ENCODE results near the gene EYS.
"Not testable (repeated sequence)": the region's sequence is repeated elsewhere in the genome, so short reads cannot be mapped to it uniquely, and the experiment has no call there.

Gene EYS

DNA sequence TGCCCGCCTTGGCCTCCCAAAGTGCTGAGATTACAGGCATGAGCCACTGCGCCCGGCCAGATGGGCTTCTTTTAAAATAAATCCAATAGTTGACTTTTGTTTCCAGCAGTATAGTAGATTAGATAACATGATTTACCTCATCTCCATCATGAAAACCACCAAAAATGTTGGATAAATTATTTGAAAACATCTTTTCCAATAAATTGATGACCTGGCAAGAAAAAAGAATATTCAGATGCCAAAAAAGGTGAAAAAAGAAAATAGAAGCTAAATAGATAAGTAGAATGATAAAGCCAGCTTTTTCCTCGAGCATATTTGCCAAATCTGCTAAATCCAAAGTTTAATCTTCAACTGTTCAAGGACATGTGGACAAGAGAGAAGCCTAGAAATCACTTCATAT is 1962.2 kb downstream of the EYS start:
- DNase-seq: no peak

DNA sequence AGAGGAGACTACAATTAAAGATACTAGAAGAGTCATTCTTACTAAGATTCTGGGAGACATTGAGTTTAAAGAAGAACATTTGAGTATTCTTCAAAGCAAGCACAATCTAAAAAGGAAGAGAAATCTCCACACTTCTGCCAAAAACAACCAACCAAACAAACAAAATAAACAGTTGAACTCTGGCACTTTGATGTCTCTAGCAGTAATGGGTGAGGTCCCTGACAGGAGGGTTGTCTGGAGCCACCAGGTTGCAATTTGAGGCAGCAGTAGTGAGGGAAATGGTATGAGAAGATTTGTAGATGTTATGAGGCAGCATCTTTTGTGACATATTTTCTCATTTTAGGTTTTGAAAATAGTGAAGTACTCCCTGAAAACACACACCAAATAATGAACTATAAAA is 1963.3 kb downstream of the EYS start:
- no peak for DNase-seq

- DNase-seq: no peak
Measured at GRCh38 chr6:63742060-63742459, 1965.0 kb downstream of the EYS start.

GRCh38 chr6:63740709-63741108 is 1966.3 kb downstream of the EYS start:
- no peak for DNase-seq

GRCh38 chr6:63739094-63739687 is 1967.8 kb downstream of the EYS start:
- no peak for DNase-seq

DNA sequence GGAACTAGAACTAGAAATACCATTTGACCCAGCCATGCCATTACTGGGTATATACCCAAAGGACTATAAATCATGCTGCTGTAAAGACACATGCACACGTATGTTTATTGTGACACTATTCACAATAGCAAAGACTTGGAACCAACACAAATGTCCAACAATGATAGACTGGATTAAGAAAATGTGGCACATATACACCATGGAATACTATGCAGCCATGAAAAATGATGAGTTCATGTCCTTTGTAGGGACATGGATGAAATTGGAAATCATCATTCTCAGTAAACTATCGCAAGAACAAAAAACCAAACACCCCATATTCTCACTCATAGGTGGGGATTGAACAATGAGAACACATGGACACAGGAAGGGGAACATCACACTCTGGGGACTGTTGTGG is 1968.8 kb downstream of the EYS start:
- DNase-seq: not testable (repeated sequence)

DNA sequence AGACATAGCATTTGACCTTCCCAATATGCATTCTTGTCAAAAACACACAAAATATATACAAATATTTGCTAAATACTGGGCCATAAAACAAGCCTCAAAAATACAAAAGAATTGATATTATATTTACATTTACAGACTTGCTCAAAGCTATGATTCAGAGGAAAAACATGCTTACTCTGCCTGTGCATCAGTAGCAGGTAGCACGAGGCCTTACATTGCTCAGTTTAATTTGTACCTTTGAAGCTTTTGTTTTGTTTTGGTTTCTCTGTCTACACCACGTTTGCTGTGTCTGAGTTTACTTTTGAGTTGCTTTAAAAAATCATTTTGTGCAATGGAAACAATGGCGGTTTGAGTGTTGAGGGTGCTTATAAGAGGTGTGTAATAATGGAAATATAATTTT is 1972.1 kb downstream of the EYS start:
- no peak for DNase-seq

DNA sequence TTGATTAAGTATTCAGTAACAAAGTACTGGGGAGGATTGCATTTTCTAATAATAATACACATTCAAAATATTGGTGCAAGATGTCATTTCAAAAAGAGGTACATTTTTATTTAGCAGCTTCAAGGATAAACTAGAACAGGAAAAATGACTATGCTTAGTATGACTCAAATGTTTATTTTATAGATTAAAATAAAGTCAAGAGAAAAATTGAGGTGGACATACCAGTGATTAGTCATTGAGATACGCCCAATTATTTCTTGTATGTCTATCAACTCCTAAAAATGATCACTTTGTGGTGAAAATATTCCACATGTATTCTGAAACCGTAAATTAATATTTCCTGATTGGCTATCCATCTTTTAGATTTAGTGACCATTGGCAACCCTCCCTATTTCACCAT is 1974.7 kb downstream of the EYS start:
- DNase-seq: no peak

GRCh38 chr6:63731930-63732329 is 1975.1 kb downstream of the EYS start:
- DNase-seq: no peak

GRCh38 chr6:63730311-63730710 is 1976.7 kb downstream of the EYS start:
- DNase-seq: no peak

DNA sequence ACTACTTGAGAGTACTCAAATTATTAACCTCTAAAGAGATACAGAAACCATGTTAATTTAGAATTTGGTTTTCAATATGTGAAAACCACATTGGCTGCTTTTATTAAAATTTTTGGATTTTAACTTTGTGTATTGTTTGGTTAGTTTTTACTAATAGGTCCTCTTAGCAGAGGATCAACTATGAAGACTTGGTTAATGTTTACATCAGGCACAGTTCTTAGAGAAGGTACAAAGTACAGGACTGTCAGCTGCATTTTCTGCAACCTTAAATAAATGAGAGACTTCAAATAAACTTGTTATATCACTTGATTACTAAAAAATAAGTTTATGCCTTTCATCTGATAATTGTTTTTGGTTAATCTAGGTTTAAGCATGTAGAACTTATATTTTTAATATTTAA is 1982.3 kb downstream of the EYS start:
- no peak for DNase-seq

DNA sequence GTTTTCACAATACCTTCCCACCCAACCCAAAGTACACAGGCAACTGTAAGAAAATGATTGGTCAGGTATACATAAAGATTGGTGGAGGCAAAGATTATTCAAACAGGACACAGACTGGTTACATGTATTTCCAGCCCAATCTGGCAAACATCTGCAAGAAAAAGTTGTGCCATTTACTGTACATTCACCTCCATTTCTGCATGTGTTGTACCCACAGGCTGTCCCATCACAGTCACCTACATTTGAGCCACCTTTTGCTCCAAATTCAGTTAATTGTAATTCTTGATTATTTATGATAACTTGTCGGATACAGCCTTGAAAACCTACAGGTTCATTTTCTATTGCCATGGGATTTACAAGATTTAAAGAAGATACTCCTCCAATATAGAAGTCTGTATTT is 1985.8 kb downstream of the EYS start:
- DNase-seq: no peak

- no peak for DNase-seq
Measured at GRCh38 chr6:63716169-63716568, 1990.9 kb downstream of the EYS start.

DNA sequence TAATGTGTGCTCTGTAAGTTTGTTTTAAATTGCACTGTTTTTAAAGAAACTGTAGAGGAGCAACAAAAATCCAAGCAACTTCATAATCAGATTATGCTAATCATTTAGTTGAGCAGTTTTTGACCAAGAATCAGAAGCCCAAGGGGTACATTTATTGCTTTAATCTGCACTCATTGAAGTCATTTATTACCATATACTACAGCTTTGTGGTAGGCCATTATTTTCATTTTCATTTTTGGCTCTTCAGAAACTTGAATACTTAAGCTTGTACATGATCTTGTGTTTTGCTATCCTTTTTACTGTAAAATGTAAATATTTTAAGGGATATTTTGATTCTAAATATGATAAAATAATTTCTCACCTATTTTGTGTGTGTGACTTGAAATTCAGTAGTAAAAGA is 1992.9 kb downstream of the EYS start:
- DNase-seq: no peak

GRCh38 chr6:63713332-63713731 is 1993.7 kb downstream of the EYS start:
- DNase-seq: no peak

GRCh38 chr6:63709148-63709547 is 1997.9 kb downstream of the EYS start:
- DNase-seq: no peak

DNA sequence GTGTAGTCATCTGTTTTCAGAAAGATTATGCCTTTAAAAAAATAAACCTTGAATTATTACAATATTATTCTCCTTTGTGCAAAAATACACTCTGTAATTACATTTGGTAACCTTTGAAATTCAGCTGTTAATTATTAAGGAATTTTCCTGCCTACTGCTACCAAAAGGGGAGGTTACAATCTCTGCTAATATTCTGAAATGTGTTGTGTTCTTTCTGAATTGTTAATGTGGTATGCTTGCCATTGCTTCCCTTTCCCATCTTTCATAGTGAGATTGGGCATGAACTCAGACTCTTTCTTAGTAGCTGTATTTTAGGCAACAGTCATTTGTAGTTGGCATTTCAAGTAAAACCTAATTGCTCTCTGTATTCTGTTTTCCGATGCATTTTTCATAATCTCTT is 1998.4 kb downstream of the EYS start:
- DNase-seq: no peak

DNA sequence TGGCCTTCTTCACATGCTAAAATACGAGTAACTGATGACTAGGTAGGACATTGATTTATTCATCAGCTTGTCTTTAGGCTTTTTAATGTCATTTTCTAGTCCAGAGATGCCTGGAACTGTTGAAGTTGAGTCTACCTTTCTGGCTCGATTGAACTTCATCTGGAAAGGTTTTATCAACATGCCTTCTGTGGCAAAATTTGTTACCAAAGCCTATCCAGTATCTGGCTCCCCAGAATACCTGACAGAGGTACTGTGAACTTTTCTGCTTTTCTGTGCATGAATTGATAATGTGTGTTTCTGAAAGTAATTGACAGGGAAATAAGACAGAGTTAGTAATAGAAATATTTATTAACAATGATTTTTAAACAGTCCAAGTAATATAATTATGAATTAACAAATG is 2000.4 kb downstream of the EYS start:
- no peak for DNase-seq

GRCh38 chr6:63705707-63706106 is 2001.3 kb downstream of the EYS start:
- no peak for DNase-seq

GRCh38 chr6:63690221-63690620 is 2016.8 kb downstream of the EYS start:
- no peak for DNase-seq

GRCh38 chr6:63689421-63689820 is 2017.6 kb downstream of the EYS start:
- no peak for DNase-seq

DNA sequence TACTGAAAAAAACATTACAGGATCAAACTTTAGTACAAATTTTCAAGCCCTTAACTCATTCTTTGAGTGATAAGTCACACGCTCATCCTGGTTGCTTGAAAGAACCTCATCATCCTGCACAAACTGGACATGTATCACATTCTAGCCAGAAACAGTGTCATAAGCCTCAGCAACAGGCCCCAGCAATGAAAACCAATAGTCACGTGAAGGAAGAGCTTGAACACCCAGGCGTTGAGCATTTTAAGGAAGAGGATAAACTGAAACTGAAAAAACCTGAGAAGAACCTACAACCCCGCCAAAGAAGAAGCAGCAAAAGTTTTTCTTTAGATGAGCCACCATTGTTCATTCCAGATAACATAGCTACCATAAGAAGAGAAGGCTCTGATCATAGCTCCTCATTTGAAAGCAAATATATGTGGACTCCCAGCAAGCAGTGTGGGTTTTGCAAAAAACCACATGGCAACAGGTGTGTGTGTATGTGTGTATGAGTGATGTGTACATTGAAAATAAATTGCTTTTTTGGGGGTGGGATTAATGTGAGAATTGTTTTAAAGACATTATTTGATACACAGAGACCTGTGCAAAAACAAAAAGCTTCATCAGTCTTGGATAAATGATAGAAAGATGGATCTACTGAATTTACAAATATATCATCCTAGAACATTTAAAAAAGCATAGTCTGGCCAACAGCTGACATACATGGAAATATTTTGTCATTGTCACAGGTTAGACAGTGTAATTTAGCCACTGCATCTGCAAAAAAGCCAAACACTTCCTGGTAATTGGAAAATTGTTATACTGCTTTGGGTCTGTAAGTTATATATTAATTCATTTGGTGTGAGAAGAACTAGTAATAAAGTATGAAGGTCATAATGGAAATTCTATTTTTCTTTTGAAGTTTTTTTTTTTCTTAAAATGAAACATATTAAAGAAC is 2021.3 kb downstream of the EYS start:
- no peak for DNase-seq

GRCh38 chr6:63683071-63683603 is 2023.9 kb downstream of the EYS start:
- DNase-seq: no peak

- no peak for DNase-seq
Measured at GRCh38 chr6:63677282-63677681, 2029.7 kb downstream of the EYS start.
